ENCODE results near the gene TMEM145. TPM values are rescaled to one million over a fixed set of nuclear protein-coding genes. Genes with fewer than 3 reads are reported as not detected.

Gene TMEM145
- total and polyA plus RNA-seq, 5 donors from 2014 or later: not detected

DNA sequence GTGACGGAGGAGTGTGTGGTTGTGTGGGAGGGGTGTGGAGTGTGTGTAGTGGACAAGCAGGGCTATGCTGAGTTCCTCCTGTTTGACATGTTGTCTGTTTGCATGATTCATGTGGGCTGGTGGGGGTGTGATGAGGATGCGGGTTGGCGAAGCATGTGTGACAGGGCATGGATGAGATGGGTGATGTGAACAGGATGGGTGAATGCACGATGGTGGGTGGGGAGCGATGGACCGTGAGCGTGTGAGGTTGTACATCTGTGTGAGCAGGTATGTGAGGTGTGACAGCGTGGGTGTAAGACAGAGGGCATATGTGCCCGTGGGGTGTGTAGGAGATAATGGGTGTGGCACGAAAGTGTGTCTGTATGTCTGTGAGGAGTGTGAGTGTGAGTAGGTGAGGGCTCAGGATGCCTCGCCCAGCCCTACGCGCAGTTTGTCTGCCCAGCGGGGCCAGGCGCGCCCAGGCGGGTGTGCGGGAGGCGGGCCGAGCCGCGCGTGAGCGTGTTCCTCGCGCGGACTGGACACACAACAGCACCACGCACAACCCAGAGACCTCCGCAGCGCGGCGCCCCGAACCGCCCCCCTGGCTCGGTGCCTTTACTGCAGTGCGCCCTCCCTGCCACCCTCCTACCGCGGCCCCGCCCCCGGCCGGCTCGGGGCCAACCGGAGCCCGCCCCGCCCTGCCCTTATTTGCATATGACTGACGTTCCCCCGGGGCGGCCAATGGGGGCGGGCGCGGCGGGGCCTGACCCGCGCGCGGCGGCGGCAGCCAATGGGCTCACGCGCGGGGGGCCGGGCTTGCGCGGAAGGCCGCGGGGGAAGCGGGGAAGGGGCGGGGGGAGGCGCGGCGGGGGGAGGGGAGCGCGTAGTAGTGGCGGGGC is 29.7 kb upstream of the TMEM145 start:
- no peaks in the 10 kb centered on the region for H3K36me3 Mint-ChIP-seq
- H3K27me3 Mint-ChIP-seq: peaks cover 5% of the 10 kb centered on the region
- no peak overlapping the region for H3K27ac Mint-ChIP-seq
- H3K4me3 ChIP-seq (ENCODE audit: low read depth, low read length): peak overlapping the region; percentile 78
- no peaks in the 10 kb centered on the region for H3K9me3 ChIP-seq (ENCODE audit: control insufficient read depth in 2 of 2, low read length in 2 of 2)
- peaks cover 58% of the 10 kb centered on the region for H3K4me1 ChIP-seq (ENCODE audit: control insufficient read depth, insufficient read depth, low read length, poor library complexity, severe bottlenecking)
- DNase-seq (peak; percentile 95), ATAC-seq (ENCODE audit: low read depth in 2 of 2) (peak; percentile 69 to 75)
- H3K27ac ChIP-seq (ENCODE audit: insufficient read depth, low read length, poor library complexity, severe bottlenecking): peak overlapping the region; percentile 91
- no peaks in the 10 kb centered on the region for H3K9me3 Mint-ChIP-seq
- H3K4me3 Mint-ChIP-seq: no peak overlapping the region
- no peaks in the 10 kb centered on the region for H3K27me3 ChIP-seq (ENCODE audit: control insufficient read depth, insufficient read depth, low read length)
- H3K4me1 Mint-ChIP-seq: peaks cover 4 to 38% (median 26%) of the 10 kb centered on the region in 4 donors
- H3K36me3 ChIP-seq (ENCODE audit: control insufficient read depth, insufficient read depth, low read length): peaks cover 15% of the 10 kb centered on the region

DNA sequence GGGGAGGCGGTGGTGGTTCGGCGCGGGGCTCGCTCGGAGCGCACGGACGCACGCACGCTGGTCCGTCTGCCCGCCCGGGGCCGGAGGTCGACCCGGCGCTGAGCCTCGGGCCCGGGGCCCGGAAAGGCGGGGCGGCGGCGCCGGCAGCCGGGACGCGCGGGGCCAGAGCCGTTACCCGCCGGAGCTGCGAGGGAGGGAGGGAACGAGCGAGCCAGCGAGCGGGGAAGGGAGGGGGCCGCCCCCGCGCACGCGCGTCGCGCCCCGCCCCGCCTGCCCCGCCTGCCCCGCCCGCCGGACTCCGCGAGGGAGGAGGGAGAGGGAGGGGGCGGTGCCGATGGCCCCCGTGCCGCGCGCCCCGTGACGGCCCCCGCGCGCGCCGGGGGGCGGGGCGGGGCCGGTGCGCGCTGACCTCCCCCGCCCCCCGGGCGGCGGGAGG is 29.0 kb upstream of the TMEM145 start:
- Mint-ChIP-seq H3K4me3 (no peak overlapping the region), H3K27ac (no peak overlapping the region), H3K27me3 (peaks cover 5% of the 10 kb centered on the region), H3K4me1 (peaks cover 4 to 31% (median 23%) of the 10 kb centered on the region in 4 donors), H3K9me3 (no peaks in the 10 kb centered on the region), H3K36me3 (no peaks in the 10 kb centered on the region)
- ATAC-seq (ENCODE audit: low read depth in 2 of 2) (peak; percentile 32 to 35), DNase-seq (peak; percentile 83 to 91 (median 83))
- H3K27me3 ChIP-seq (ENCODE audit: control insufficient read depth, insufficient read depth, low read length): no peaks in the 10 kb centered on the region
- H3K27ac ChIP-seq (ENCODE audit: insufficient read depth, low read length, poor library complexity, severe bottlenecking): peak overlapping the region; percentile 65
- peaks cover 53% of the 10 kb centered on the region for H3K4me1 ChIP-seq (ENCODE audit: control insufficient read depth, insufficient read depth, low read length, poor library complexity, severe bottlenecking)
- peaks cover 22% of the 10 kb centered on the region for H3K36me3 ChIP-seq (ENCODE audit: control insufficient read depth, insufficient read depth, low read length)
- no peaks in the 10 kb centered on the region for H3K9me3 ChIP-seq (ENCODE audit: control insufficient read depth in 2 of 2, low read length in 2 of 2)
- no peak overlapping the region for H3K4me3 ChIP-seq (ENCODE audit: low read depth, low read length)

GRCh38 chr19:42284591-42285341 is 28.3 kb upstream of the TMEM145 start:
- Histone ChIP-seq H3K9me3 (ENCODE audit: control insufficient read depth in 2 of 2, low read length in 2 of 2) (no peaks in the 10 kb centered on the region), H3K27me3 (ENCODE audit: control insufficient read depth, insufficient read depth, low read length) (no peaks in the 10 kb centered on the region), H3K4me1 (ENCODE audit: control insufficient read depth, insufficient read depth, low read length, poor library complexity, severe bottlenecking) (peaks cover 46% of the 10 kb centered on the region), H3K36me3 (ENCODE audit: control insufficient read depth, insufficient read depth, low read length) (peaks cover 28% of the 10 kb centered on the region), H3K4me3 (ENCODE audit: low read depth, low read length) (peak overlapping the region; percentile 60), H3K27ac (ENCODE audit: insufficient read depth, low read length, poor library complexity, severe bottlenecking) (peak overlapping the region; percentile 78)
- Mint-ChIP-seq H3K4me3 (peak overlapping the region; percentile 74 to 96 (median 88)), H3K27me3 (peaks cover 5% of the 10 kb centered on the region), H3K4me1 (peaks cover 0 to 25% (median 17%) of the 10 kb centered on the region in 4 donors), H3K9me3 (no peaks in the 10 kb centered on the region), H3K36me3 (no peaks in the 10 kb centered on the region), H3K27ac (peak overlapping the region; percentile 97 to 98 (median 97))
- no peak for ATAC-seq (ENCODE audit: low read depth in 2 of 2)
- DNase-seq: peak in 1 of 3 donors; percentile 33

DNA sequence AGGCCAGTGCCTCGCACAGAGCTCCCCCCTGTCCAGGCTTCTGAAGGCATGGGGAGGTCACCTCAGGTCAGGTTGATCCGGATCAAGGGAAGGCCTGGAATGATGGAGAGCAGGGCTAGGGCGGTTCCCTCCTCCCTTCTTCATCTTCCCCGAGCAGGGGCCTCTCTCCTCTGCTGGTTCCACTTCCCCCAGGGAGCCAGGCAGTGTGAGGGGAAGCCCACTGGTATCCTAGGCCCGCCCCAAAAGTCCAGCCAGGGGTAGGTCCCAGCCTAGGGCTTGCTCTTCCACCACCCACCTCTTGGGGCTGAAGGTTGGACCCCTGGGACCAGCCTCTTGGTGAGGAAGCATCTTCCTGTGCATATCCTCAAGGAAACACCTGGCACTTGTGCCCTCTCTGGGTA is 27.6 kb upstream of the TMEM145 start:
- Mint-ChIP-seq H3K9me3 (no peaks in the 10 kb centered on the region), H3K27me3 (peaks cover 5% of the 10 kb centered on the region), H3K36me3 (no peaks in the 10 kb centered on the region), H3K27ac (peak overlapping the region; percentile 92 to 98 (median 97)), H3K4me1 (peaks cover 0 to 23% (median 17%) of the 10 kb centered on the region in 4 donors), H3K4me3 (peak overlapping the region; percentile 48 to 96 (median 84))
- DNase-seq: no peak
- Histone ChIP-seq H3K9me3 (ENCODE audit: control insufficient read depth in 2 of 2, low read length in 2 of 2) (no peaks in the 10 kb centered on the region), H3K27ac (ENCODE audit: insufficient read depth, low read length, poor library complexity, severe bottlenecking) (peak overlapping the region; percentile 78), H3K27me3 (ENCODE audit: control insufficient read depth, insufficient read depth, low read length) (no peaks in the 10 kb centered on the region), H3K4me1 (ENCODE audit: control insufficient read depth, insufficient read depth, low read length, poor library complexity, severe bottlenecking) (peaks cover 42% of the 10 kb centered on the region), H3K36me3 (ENCODE audit: control insufficient read depth, insufficient read depth, low read length) (peaks cover 34% of the 10 kb centered on the region), H3K4me3 (ENCODE audit: low read depth, low read length) (peak overlapping the region; percentile 60)
- ATAC-seq (ENCODE audit: low read depth in 2 of 2): no peak

GRCh38 chr19:42285988-42286348 is 27.1 kb upstream of the TMEM145 start:
- Mint-ChIP-seq H3K36me3 (no peaks in the 10 kb centered on the region), H3K27ac (peak overlapping the region in 2 of 3 donors; percentile 69 to 92), H3K4me3 (peak overlapping the region in 2 of 4 donors; percentile 48 to 96), H3K27me3 (peaks cover 5% of the 10 kb centered on the region), H3K9me3 (no peaks in the 10 kb centered on the region), H3K4me1 (peaks cover 0 to 23% (median 17%) of the 10 kb centered on the region in 4 donors)
- H3K36me3 ChIP-seq (ENCODE audit: control insufficient read depth, insufficient read depth, low read length): peaks cover 34% of the 10 kb centered on the region
- H3K9me3 ChIP-seq (ENCODE audit: control insufficient read depth in 2 of 2, low read length in 2 of 2): no peaks in the 10 kb centered on the region
- H3K27ac ChIP-seq (ENCODE audit: insufficient read depth, low read length, poor library complexity, severe bottlenecking): peak overlapping the region; percentile 78
- ATAC-seq (ENCODE audit: low read depth in 2 of 2) (no peak), DNase-seq (no peak)
- H3K4me1 ChIP-seq (ENCODE audit: control insufficient read depth, insufficient read depth, low read length, poor library complexity, severe bottlenecking): peaks cover 42% of the 10 kb centered on the region
- H3K4me3 ChIP-seq (ENCODE audit: low read depth, low read length): no peak overlapping the region
- H3K27me3 ChIP-seq (ENCODE audit: control insufficient read depth, insufficient read depth, low read length): no peaks in the 10 kb centered on the region

GRCh38 chr19:42286349-42287016 is 26.6 kb upstream of the TMEM145 start:
- Mint-ChIP-seq H3K4me3 (peak overlapping the region in 3 of 4 donors; percentile 17 to 56 (median 48)), H3K4me1 (peaks cover 0 to 26% (median 17%) of the 10 kb centered on the region in 4 donors), H3K27ac (peak overlapping the region in 2 of 3 donors; percentile 32 to 69), H3K9me3 (no peaks in the 10 kb centered on the region), H3K36me3 (peaks cover 1% of the 10 kb centered on the region), H3K27me3 (peaks cover 5% of the 10 kb centered on the region)
- Histone ChIP-seq H3K27me3 (ENCODE audit: control insufficient read depth, insufficient read depth, low read length) (no peaks in the 10 kb centered on the region), H3K4me1 (ENCODE audit: control insufficient read depth, insufficient read depth, low read length, poor library complexity, severe bottlenecking) (peaks cover 37% of the 10 kb centered on the region), H3K9me3 (ENCODE audit: control insufficient read depth in 2 of 2, low read length in 2 of 2) (no peaks in the 10 kb centered on the region), H3K36me3 (ENCODE audit: control insufficient read depth, insufficient read depth, low read length) (peaks cover 34% of the 10 kb centered on the region), H3K27ac (ENCODE audit: insufficient read depth, low read length, poor library complexity, severe bottlenecking) (peak overlapping the region; percentile 78), H3K4me3 (ENCODE audit: low read depth, low read length) (no peak overlapping the region)
- DNase-seq: no peak
- no peak for ATAC-seq (ENCODE audit: low read depth in 2 of 2)

- Mint-ChIP-seq H3K27me3 (peaks cover 5% of the 10 kb centered on the region), H3K4me3 (peak overlapping the region in 1 of 4 donors; percentile 48), H3K27ac (no peak overlapping the region), H3K4me1 (peaks cover 0 to 31% (median 19%) of the 10 kb centered on the region in 4 donors), H3K9me3 (no peaks in the 10 kb centered on the region), H3K36me3 (peaks cover 5% of the 10 kb centered on the region)
- Histone ChIP-seq H3K27ac (ENCODE audit: insufficient read depth, low read length, poor library complexity, severe bottlenecking) (no peak overlapping the region), H3K9me3 (ENCODE audit: control insufficient read depth in 2 of 2, low read length in 2 of 2) (no peaks in the 10 kb centered on the region), H3K36me3 (ENCODE audit: control insufficient read depth, insufficient read depth, low read length) (peaks cover 39% of the 10 kb centered on the region), H3K4me1 (ENCODE audit: control insufficient read depth, insufficient read depth, low read length, poor library complexity, severe bottlenecking) (peaks cover 30% of the 10 kb centered on the region), H3K4me3 (ENCODE audit: low read depth, low read length) (no peak overlapping the region), H3K27me3 (ENCODE audit: control insufficient read depth, insufficient read depth, low read length) (no peaks in the 10 kb centered on the region)
- ATAC-seq (ENCODE audit: low read depth in 2 of 2) (no peak), DNase-seq (no peak)
Measured at GRCh38 chr19:42287017-42287826, 25.9 kb upstream of the TMEM145 start.
